ENCODE results near the gene ME3.

DNA sequence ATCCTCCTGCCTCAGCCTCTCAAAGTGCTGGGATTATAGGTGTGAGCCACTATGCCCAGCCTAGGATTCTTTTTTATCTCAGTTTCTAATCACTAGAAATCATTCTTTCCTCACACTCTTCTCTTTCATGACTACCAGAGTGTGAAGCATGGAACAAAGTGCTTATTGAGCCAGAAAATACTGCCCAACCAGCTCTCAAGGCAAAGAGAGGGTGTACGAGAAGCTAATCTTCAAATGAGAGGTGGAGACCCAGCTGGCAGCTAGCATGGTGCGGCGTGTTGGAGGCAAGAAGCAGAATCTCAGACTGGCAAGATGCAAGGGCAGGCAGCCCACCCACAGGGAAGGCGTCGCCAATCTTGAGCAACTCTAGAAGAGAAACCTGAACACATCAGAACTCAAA, 41.1 kb upstream of the ME3 start:
- TF ChIP-seq, protein P1, sequence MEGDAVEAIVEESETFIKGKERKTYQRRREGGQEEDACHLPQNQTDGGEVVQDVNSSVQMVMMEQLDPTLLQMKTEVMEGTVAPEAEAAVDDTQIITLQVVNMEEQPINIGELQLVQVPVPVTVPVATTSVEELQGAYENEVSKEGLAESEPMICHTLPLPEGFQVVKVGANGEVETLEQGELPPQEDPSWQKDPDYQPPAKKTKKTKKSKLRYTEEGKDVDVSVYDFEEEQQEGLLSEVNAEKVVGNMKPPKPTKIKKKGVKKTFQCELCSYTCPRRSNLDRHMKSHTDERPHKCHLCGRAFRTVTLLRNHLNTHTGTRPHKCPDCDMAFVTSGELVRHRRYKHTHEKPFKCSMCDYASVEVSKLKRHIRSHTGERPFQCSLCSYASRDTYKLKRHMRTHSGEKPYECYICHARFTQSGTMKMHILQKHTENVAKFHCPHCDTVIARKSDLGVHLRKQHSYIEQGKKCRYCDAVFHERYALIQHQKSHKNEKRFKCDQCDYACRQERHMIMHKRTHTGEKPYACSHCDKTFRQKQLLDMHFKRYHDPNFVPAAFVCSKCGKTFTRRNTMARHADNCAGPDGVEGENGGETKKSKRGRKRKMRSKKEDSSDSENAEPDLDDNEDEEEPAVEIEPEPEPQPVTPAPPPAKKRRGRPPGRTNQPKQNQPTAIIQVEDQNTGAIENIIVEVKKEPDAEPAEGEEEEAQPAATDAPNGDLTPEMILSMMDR (IDR thresholded peaks at IDR 0.05): no peak
- TF ChIP-seq POLR2A (IDR thresholded peaks at IDR 0.05): no peak
- TF ChIP-seq POLR2AphosphoS5 (IDR thresholded peaks at IDR 0.05; ENCODE audit: insufficient read depth in 1 of 2, low read depth in 1 of 2): no peak

All from vagina (tissue), 2 donors.